ENCODE results near the gene CYP3A4.

- TF ChIP-seq CTCF (IDR thresholded peaks at IDR 0.05; ENCODE audit: low read depth, low read length, poor library complexity, severe bottlenecking) (no peak), EZH2phosphoT487 (IDR thresholded peaks at IDR 0.05; ENCODE audit: borderline replicate concordance, low read length) (no peak)
Measured at GRCh38 chr7:99762680-99763327, 21.2 kb downstream of the CYP3A4 start.
